Kidney epithelial cell (primary cell): ENCODE measurements around the gene MED13L. TPM values are rescaled to one million over a fixed set of nuclear protein-coding genes. Genes with fewer than 3 reads are reported as not detected.
"Not testable (repeated sequence)": the region's sequence is repeated elsewhere in the genome, so short reads cannot be mapped to it uniquely, and the experiment has no call there.

Source experiments
- DNase-seq: peaks from one replicate; pipeline ENCODE4 v3.0.0-alpha.2; 2010; ENCODE audit warnings: low read depth
- H3K27me3 ChIP-seq: 2 replicates; pipeline ENCODE4 v1.6.0; 2011; ENCODE audit warnings: low read length; ENCODE audit not compliant: control insufficient read depth, insufficient read depth
- H3K36me3 ChIP-seq: 2 replicates; pipeline ENCODE4 v1.5.1; 2011; ENCODE audit warnings: low read length; ENCODE audit not compliant: control insufficient read depth, insufficient read depth
- H3K4me3 ChIP-seq: 2 replicates; pipeline ENCODE4 v1.5.1; 2011; ENCODE audit warnings: low read depth, mild to moderate bottlenecking, control low read depth, low read length
- CTCF ChIP-seq: IDR thresholded peaks from 2 replicates; pipeline ENCODE4 v1.5.1; 2011; ENCODE audit warnings: mild to moderate bottlenecking, moderate library complexity, low read length, control low read depth, inconsistent platforms; ENCODE audit not compliant: insufficient read depth, poor library complexity, severe bottlenecking
- total RNA-seq: library from RNA; depleted of rRNA; stranded (reverse); fragments of >200 nt; gene quantifications from 2 replicates; pipeline ENCODE4 v1.2.3, GENCODE V29; 2015

The MED13L gene
- total RNA-seq, 1 donor from 2014 or later: 45.9 TPM

GRCh38 chr12:115984616-115985015 is 292.9 kb downstream of the MED13L start:
- Histone ChIP-seq H3K36me3 (no peaks in the 10 kb centered on the region), H3K27me3 (no peaks in the 10 kb centered on the region), H3K4me3 (no peak overlapping the region)
- no peak for DNase-seq
- TF ChIP-seq CTCF: no peak

GRCh38 chr12:115983226-115983798 is 294.2 kb downstream of the MED13L start:
- peak; percentile 24 for TF ChIP-seq CTCF
- Histone ChIP-seq H3K27me3 (no peaks in the 10 kb centered on the region), H3K4me3 (no peak overlapping the region), H3K36me3 (no peaks in the 10 kb centered on the region)
- no peak for DNase-seq

- TF ChIP-seq CTCF: no peak
- Histone ChIP-seq H3K27me3 (no peaks in the 10 kb centered on the region), H3K4me3 (no peak overlapping the region), H3K36me3 (no peaks in the 10 kb centered on the region)
- DNase-seq: no peak
Measured at GRCh38 chr12:115980339-115980738, 297.2 kb downstream of the MED13L start.

GRCh38 chr12:115979851-115980250 is 297.6 kb downstream of the MED13L start:
- no peak for DNase-seq
- Histone ChIP-seq H3K27me3 (no peaks in the 10 kb centered on the region), H3K36me3 (no peaks in the 10 kb centered on the region), H3K4me3 (no peak overlapping the region)
- TF ChIP-seq CTCF: no peak

- no peak for TF ChIP-seq CTCF
- Histone ChIP-seq H3K36me3 (no peaks in the 10 kb centered on the region), H3K4me3 (no peak overlapping the region), H3K27me3 (no peaks in the 10 kb centered on the region)
- no peak for DNase-seq
Measured at GRCh38 chr12:115979351-115979750, 298.1 kb downstream of the MED13L start.

GRCh38 chr12:115976829-115977228 is 300.7 kb downstream of the MED13L start:
- H3K4me3 ChIP-seq, H3K36me3 ChIP-seq, DNase-seq: not testable (repeated sequence)

More at GRCh38 chr12:115976829-115977228, 300.7 kb downstream of the MED13L start:
- H3K27me3 ChIP-seq: not testable (repeated sequence)
